C4-2B (cell line): Measurements from ENCODE around the gene ARPC1B.

Source experiments
- H3K27ac ChIP-seq: fragments of 450-650 bp; 2 replicates; pipeline ENCODE4 v1.5.1; 2017
- ZFX ChIP-seq: fragments of 450-650 bp; IDR thresholded peaks from 2 replicates; pipeline ENCODE4 v1.6.1; 2017
- TF ChIP-seq, protein P1 (sequence below): fragments of 450-650 bp; conservative IDR thresholded peaks from 2 replicates; pipeline ENCODE4 v1.5.1; 2017; ENCODE audit warnings: mild to moderate bottlenecking

Gene ARPC1B

GRCh38 chr7:99387912-99388311, 13.4 kb downstream of the ARPC1B start:
- no peak for TF ChIP-seq ZFX
- TF ChIP-seq, protein P1, sequence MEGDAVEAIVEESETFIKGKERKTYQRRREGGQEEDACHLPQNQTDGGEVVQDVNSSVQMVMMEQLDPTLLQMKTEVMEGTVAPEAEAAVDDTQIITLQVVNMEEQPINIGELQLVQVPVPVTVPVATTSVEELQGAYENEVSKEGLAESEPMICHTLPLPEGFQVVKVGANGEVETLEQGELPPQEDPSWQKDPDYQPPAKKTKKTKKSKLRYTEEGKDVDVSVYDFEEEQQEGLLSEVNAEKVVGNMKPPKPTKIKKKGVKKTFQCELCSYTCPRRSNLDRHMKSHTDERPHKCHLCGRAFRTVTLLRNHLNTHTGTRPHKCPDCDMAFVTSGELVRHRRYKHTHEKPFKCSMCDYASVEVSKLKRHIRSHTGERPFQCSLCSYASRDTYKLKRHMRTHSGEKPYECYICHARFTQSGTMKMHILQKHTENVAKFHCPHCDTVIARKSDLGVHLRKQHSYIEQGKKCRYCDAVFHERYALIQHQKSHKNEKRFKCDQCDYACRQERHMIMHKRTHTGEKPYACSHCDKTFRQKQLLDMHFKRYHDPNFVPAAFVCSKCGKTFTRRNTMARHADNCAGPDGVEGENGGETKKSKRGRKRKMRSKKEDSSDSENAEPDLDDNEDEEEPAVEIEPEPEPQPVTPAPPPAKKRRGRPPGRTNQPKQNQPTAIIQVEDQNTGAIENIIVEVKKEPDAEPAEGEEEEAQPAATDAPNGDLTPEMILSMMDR, result no peak
- H3K27ac ChIP-seq, result no peak overlapping the region

- TF ChIP-seq, protein P1, result no peak
- no peak for TF ChIP-seq ZFX
- H3K27ac ChIP-seq, result no peak overlapping the region
Observed at GRCh38 chr7:99389772-99390171, 15.2 kb downstream of the ARPC1B start.

DNA sequence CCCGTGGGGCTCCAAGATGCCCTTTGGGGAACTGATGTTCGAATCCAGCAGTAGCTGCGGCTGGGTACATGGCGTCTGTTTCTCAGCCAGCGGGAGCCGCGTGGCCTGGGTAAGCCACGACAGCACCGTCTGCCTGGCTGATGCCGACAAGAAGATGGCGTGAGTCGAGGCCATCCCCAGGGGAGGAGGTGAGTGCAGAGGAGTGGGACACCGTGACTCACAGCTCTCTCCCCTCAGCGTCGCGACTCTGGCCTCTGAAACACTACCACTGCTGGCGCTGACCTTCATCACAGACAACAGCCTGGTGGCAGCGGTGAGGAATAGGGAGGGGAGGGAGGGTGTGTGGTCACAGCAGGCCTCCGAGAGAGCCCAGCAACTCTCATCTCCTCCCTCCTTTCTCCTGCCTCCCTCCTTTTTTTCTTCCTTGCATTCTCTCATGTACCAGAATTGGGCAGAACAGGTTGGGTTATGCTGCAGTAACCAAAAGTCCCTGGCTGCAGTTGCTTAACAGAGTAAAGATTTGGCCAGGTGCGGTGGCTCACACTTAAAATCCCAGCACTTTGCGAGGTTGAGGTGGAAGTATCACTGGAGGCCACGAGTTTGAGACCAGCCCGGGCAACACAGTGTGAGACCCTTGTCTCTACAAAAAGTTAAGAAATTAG, 16.5 kb downstream of the ARPC1B start:
- H3K27ac ChIP-seq, result no peak overlapping the region
- no peak for TF ChIP-seq ZFX
- TF ChIP-seq, protein P1, result no peak

- H3K27ac ChIP-seq, result peak overlapping the region; percentile 74
- TF ChIP-seq ZFX, result no peak
- TF ChIP-seq, protein P1, result no peak
Observed at GRCh38 chr7:99392046-99392445, 17.5 kb downstream of the ARPC1B start.

DNA sequence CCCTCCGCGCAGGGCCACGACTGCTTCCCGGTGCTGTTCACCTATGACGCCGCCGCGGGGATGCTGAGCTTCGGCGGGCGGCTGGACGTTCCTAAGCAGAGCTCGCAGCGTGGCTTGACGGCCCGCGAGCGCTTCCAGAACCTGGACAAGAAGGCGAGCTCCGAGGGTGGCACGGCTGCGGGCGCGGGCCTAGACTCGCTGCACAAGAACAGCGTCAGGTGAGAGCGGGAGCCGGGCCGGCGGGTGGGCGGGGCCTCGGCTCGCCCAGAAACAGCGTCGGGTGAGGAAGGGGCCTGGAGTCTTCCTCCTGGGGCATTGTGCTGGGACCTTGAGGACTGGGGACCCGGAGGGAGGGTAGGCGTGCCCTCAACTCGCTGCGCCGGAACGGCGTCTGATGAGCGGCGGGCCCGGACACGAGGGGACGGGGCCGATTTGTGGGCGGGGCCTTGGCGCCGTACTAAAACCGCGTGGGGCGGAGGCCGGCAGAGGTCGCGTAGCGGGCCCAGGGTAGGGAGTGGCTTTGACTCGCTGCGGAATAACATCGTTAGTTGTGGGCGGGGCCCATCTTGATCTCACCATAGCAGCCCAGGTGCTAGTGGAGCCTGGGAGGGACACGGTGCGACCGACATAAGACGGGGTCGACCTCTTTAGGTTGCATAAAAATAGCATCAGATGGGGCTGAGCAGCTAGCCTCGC, 18.3 kb downstream of the ARPC1B start:
- TF ChIP-seq, protein P1, result no peak
- TF ChIP-seq ZFX, result peak; percentile 63; the same call in 1 of the 2 replicates
- peak overlapping the region; percentile 74 for H3K27ac ChIP-seq

- TF ChIP-seq ZFX, result no peak
- TF ChIP-seq, protein P1, result no peak
- peak overlapping the region; percentile 74 for H3K27ac ChIP-seq
Observed at GRCh38 chr7:99393355-99394187, 19.0 kb downstream of the ARPC1B start.

- H3K27ac ChIP-seq, result peak overlapping the region; percentile 74
Observed at GRCh38 chr7:99394188-99394502, 19.6 kb downstream of the ARPC1B start.

More at GRCh38 chr7:99394188-99394502, 19.6 kb downstream of the ARPC1B start:
- TF ChIP-seq, protein P1, result no peak
- no peak for TF ChIP-seq ZFX
